ENCODE data around the gene SH2D7. TPM values are rescaled to one million over a fixed set of nuclear protein-coding genes. Genes with fewer than 3 reads are reported as not detected.

The SH2D7 gene
- total RNA-seq, 1 experiment from 2014 or later: not detected

- POLR2A ChIA-PET: interaction anchor here (0.6 kb wide), 1 partner anchor 15 kb away, joined by 4 read pairs; no protein-coding TSS in a partner anchor
- Histone ChIP-seq H3K27me3 (ENCODE audit: control insufficient read depth, insufficient read depth, low read length) (no peaks in the 10 kb centered on the region), H3K4me3 (ENCODE audit: low read depth in 2 of 2, low read length in 2 of 2) (no peak overlapping the region), H3K9me3 (ENCODE audit: control insufficient read depth, insufficient read depth, low read depth, low read length) (no peaks in the 10 kb centered on the region), H3K27ac (ENCODE audit: low read length) (no peak overlapping the region), H3K4me1 (ENCODE audit: control insufficient read depth, insufficient read depth, low read length) (peaks cover 3% of the 10 kb centered on the region; the same call in 1 of the 2 replicates), H3K36me3 (ENCODE audit: control insufficient read depth, insufficient read depth, low read length) (no peaks in the 10 kb centered on the region)
- TF ChIP-seq CTCF (IDR thresholded peaks at IDR 0.05) (no peak), SIN3A (IDR thresholded peaks at IDR 0.05; ENCODE audit: borderline replicate concordance, insufficient read depth, low read depth, low read length) (no peak), TCF7L2 (IDR thresholded peaks at IDR 0.05; ENCODE audit: low read depth, low read length) (no peak), POLR2AphosphoS5 (IDR thresholded peaks at IDR 0.05; ENCODE audit: low read depth, low read length) (no peak), REST (IDR thresholded peaks at IDR 0.05; ENCODE audit: insufficient read depth in 1 of 2, low read depth in 2 of 2, low read length in 1 of 2) (no peak)
- in situ Hi-C loops (cut with HindIII; ENCODE audit: low pct_unique_long_range_greater_than_20kb, low sequenced_read_pairs): loop anchor here (25.0 kb wide), 1 partner anchor 134 kb away; the partner anchor contains the start of gene DNAJA4
- CTCF ChIA-PET: interaction anchor here (0.7 to 1.9 kb wide), 2 partner anchors 15 to 17 kb away, joined by 5 to 12 read pairs; no protein-coding TSS in a partner anchor
- no peak for ATAC-seq
- no peak for DNase-seq (ENCODE audit: low read depth, low spot score)
- intact Hi-C loops (cut with micrococcal nuclease; ENCODE audit: unreplicated experiment): no loop called here
- BruUV-seq (replicated peaks): no TSS peak
Measured at GRCh38 chr15:78127882-78128281, 35.5 kb downstream of the SH2D7 start.

- CTCF ChIA-PET: no interaction called here
- no peaks in the 10 kb centered on the region for H3K27me3 ChIP-seq (ENCODE audit: control insufficient read depth, insufficient read depth, low read length)
- in situ Hi-C loops (cut with HindIII; ENCODE audit: low pct_unique_long_range_greater_than_20kb, low sequenced_read_pairs): loop anchor here (25.0 kb wide), 1 partner anchor 133 kb away; the partner anchor contains the start of gene DNAJA4
- no TSS peak for BruUV-seq (replicated peaks)
- no peaks in the 10 kb centered on the region for H3K36me3 ChIP-seq (ENCODE audit: control insufficient read depth, insufficient read depth, low read length)
- H3K27ac ChIP-seq (ENCODE audit: low read length): no peak overlapping the region
- H3K4me1 ChIP-seq (ENCODE audit: control insufficient read depth, insufficient read depth, low read length): peaks cover 3% of the 10 kb centered on the region; the same call in 1 of the 2 replicates
- no peak for DNase-seq (ENCODE audit: low read depth, low spot score)
- no peak overlapping the region for H3K4me3 ChIP-seq (ENCODE audit: low read depth in 2 of 2, low read length in 2 of 2)
- POLR2A ChIA-PET: interaction anchor here (0.8 kb wide), 1 partner anchor 170 kb away, joined by 3 read pairs; the partner anchor contains the start of gene SKIC8
- H3K9me3 ChIP-seq (ENCODE audit: control insufficient read depth, insufficient read depth, low read depth, low read length): no peaks in the 10 kb centered on the region
- no peak for TF ChIP-seq POLR2AphosphoS5 (IDR thresholded peaks at IDR 0.05; ENCODE audit: low read depth, low read length)
- TF ChIP-seq SIN3A (IDR thresholded peaks at IDR 0.05; ENCODE audit: borderline replicate concordance, insufficient read depth, low read depth, low read length): no peak
- no peak for TF ChIP-seq TCF7L2 (IDR thresholded peaks at IDR 0.05; ENCODE audit: low read depth, low read length)
- TF ChIP-seq CTCF (IDR thresholded peaks at IDR 0.05): no peak
- no peak for TF ChIP-seq REST (IDR thresholded peaks at IDR 0.05; ENCODE audit: insufficient read depth in 1 of 2, low read depth in 2 of 2, low read length in 1 of 2)
- intact Hi-C loops (cut with micrococcal nuclease; ENCODE audit: unreplicated experiment): no loop called here
- no peak for ATAC-seq
Measured at GRCh38 chr15:78129077-78129750, 36.9 kb downstream of the SH2D7 start.

All from Panc1 (cell line).